GM12878 (cell line): ENCODE data around the gene OPRD1. TPM values are rescaled to one million over a fixed set of nuclear protein-coding genes. Genes with fewer than 3 reads are reported as not detected.

Source experiments
- ATAC-seq: fragments of 200-7000 bp; cut with Tn5 transposase; 3 replicates; pipeline ENCODE4 v1.9.1; 2020; ENCODE audit warnings: mild to moderate bottlenecking, moderate library complexity
- BruUV-seq: library from RNA; stranded (reverse); fragments of 400-500 nt; replicated peaks from 2 replicates; lab custom pipeline; 2021; lab: Mats Ljungman, UMichigan
- CTCF ChIA-PET: fragments of 300-600 bp; sonication (Branson Sonifier 250); formaldehyde crosslinking; extraction: SDS; loops from one replicate; lab custom pipeline; 2021; ENCODE audit warnings: inconsistent platforms; lab: Yijun Ruan, JAX
- POLR2A ChIA-PET: fragments of 350-600 bp; formaldehyde crosslinking; extraction: SDS; loops from one replicate; lab custom pipeline; 2021; ENCODE audit warnings: inconsistent platforms; lab: Charles Lee
- RAD21 ChIA-PET: fragments of 300-600 bp; sonication (Branson Sonifier 250); formaldehyde crosslinking; loops from one replicate; lab custom pipeline; 2023; ENCODE audit warnings: antibody characterized with exemption; ENCODE audit not compliant: unreplicated experiment; lab: Charles Lee
- SMC1A ChIA-PET: fragments of 300-600 bp; sonication (Branson Sonifier 250); formaldehyde crosslinking; loops from one replicate; lab custom pipeline; 2023; ENCODE audit not compliant: unreplicated experiment, uncharacterized antibody; lab: Charles Lee
- DNase-seq: peaks from one replicate; pipeline ENCODE4 v3.0.0-alpha.2; 2011; ENCODE audit warnings: low read depth, low spot score
- FAIRE-seq: peaks from 3 replicates; lab custom pipeline; 2011; peaks lifted over from hg19 to GRCh38; lab: Jason Lieb, UNC
- H2AFZ ChIP-seq: 2 replicates; pipeline ENCODE4 v1.6.0; 2011; ENCODE audit warnings: low read depth, low read length, control low read depth; ENCODE audit not compliant: control insufficient read depth
- H3K27ac ChIP-seq: 2 replicates; pipeline ENCODE4 v1.5.1; 2011; ENCODE audit warnings: control low read depth; ENCODE audit not compliant: control insufficient read depth, insufficient read depth
- H3K27me3 ChIP-seq, 2 experiments: replicated peaks in 1 of 2; 2 replicates each; pipeline versions ENCODE4 v1.6.0 to v1.6.1; 2011; ENCODE audit warnings: low read length in 1 of 2; ENCODE audit not compliant: control insufficient read depth in 2 of 2, insufficient read depth in 2 of 2
- H3K36me3 ChIP-seq, 2 experiments: 2 replicates each; pipeline ENCODE4 v1.5.1; 2011; ENCODE audit warnings: low read length in 1 of 2; ENCODE audit not compliant: control insufficient read depth in 2 of 2, insufficient read depth in 2 of 2
- H3K4me1 ChIP-seq: 2 replicates; pipeline ENCODE4 v1.6.1; 2011; ENCODE audit warnings: mild to moderate bottlenecking, low read length, moderate library complexity, mixed read lengths; ENCODE audit not compliant: control insufficient read depth, insufficient read depth
- H3K4me2 ChIP-seq: 2 replicates; pipeline ENCODE4 v1.6.0; 2011; ENCODE audit warnings: control low read depth; ENCODE audit not compliant: control insufficient read depth, insufficient read depth
- H3K4me3 ChIP-seq: fragments of 200-600 bp; sonication (generic); 2 replicates; pipeline ENCODE4 v1.5.1; 2016
- H3K79me2 ChIP-seq: 2 replicates; pipeline ENCODE4 v1.6.0; 2011; ENCODE audit warnings: low read length; ENCODE audit not compliant: control insufficient read depth, insufficient read depth
- H3K9ac ChIP-seq: 2 replicates; pipeline ENCODE4 v1.8.0; 2011; ENCODE audit warnings: low read length, control low read depth, mixed read lengths; ENCODE audit not compliant: control insufficient read depth, insufficient read depth
- H3K9me3 ChIP-seq: replicated peaks from 3 replicates; pipeline ENCODE4 v1.5.1; 2011; ENCODE audit warnings: mild to moderate bottlenecking, low read length; ENCODE audit not compliant: control insufficient read depth, insufficient read depth
- H4K20me1 ChIP-seq: 2 replicates; pipeline ENCODE4 v1.6.0; 2011; ENCODE audit not compliant: control insufficient read depth, insufficient read depth
- BHLHE40 ChIP-seq, 2 experiments: fragments of 450-650 bp in 1 of 2; IDR thresholded peaks; 2 replicates each; pipeline ENCODE4 v1.6.1; 2011 to 2017; ENCODE audit warnings: low read depth in 2 of 2, borderline replicate concordance in 1 of 2, improper control_type of control experiment in 1 of 2, low read length in 1 of 2, mild to moderate bottlenecking in 1 of 2
- EED ChIP-seq: sonication (generic); IDR thresholded peaks from 2 replicates; pipeline ENCODE4 v1.6.1; 2016; ENCODE audit warnings: antibody characterized with exemption, low read depth
- MYB ChIP-seq: fragments of 150-350 bp; IDR thresholded peaks from 2 replicates; pipeline ENCODE4 v1.6.1; 2014; ENCODE audit warnings: mild to moderate bottlenecking, low read depth, low read length, borderline replicate concordance
- MYC ChIP-seq: IDR thresholded peaks from 2 replicates; pipeline ENCODE4 v1.6.1; 2011; ENCODE audit warnings: mild to moderate bottlenecking, low read length, moderate library complexity, inconsistent platforms; ENCODE audit not compliant: insufficient read depth, insufficient replicate concordance, insufficient read length, severe bottlenecking
- PKNOX1 ChIP-seq: fragments of 450-650 bp; IDR thresholded peaks from 2 replicates; pipeline ENCODE4 v1.6.1; 2016; ENCODE audit warnings: mild to moderate bottlenecking
- RUNX3 ChIP-seq: IDR thresholded peaks from 2 replicates; pipeline ENCODE4 v1.6.1; 2012; ENCODE audit warnings: low read length, inconsistent platforms
- TARDBP ChIP-seq: IDR thresholded peaks from 2 replicates; pipeline ENCODE4 v1.6.1; 2016; ENCODE audit warnings: borderline replicate concordance
- ZNF384 ChIP-seq: IDR thresholded peaks from 2 replicates; pipeline ENCODE4 v1.6.1; 2012; ENCODE audit warnings: low read depth, mild to moderate bottlenecking, low read length, improper control_type of control experiment, borderline replicate concordance
- WGBS: methylation state at CpG from one replicate; pipeline ENCODE4 v1.1.6; 2016; ENCODE audit warnings: low lambda C conversion rate; ENCODE audit not compliant: insufficient replicate concordance, insufficient coverage; ENCODE audit errors: missing lambda C conversion rate; 5-methylcytosine and 5-hydroxymethylcytosine counted together
- in situ Hi-C: fragments of 300-500 bp; cut with MboI; formaldehyde crosslinking; loops from 9 replicates; pipeline ENCODE4 v1.14.3; 2018; ENCODE audit warnings: mixed read lengths
- intact Hi-C: fragments of 100-400 bp; cut with micrococcal nuclease; formaldehyde crosslinking; loops from one replicate; pipeline ENCODE4 v1.14.2; 2022; ENCODE audit not compliant: unreplicated experiment
- polyA plus RNA-seq, 11 experiments: library from polyadenylated mRNA; depleted of rRNA in 4 of 11; unstranded in 6 of 11; stranded (reverse) in 5 of 11; fragments of >200 nt; fragmentation: Nextera tagmentation in 4 of 11; fragmentation: Illumina TruSeq in 1 of 11; extraction: Ambion mirVana in 4 of 11; extraction: Trizol in 1 of 11; gene quantifications; 1 replicate in 1 of 11; 2 replicates in 10 of 11; pipeline versions ENCODE4 v1.2.1 to v1.2.3, GENCODE V29; 2011 to 2016; ENCODE audit warnings: inconsistent platforms in 2 of 11, missing spikeins in 2 of 11, low read depth in 1 of 11
- total RNA-seq, 4 experiments: library from RNA; depleted of rRNA in 3 of 4; stranded (reverse); fragments of >200 nt in 3 of 4; fragmentation: Illumina TruSeq in 1 of 4; extraction: Trizol in 1 of 4; gene quantifications; 2 replicates each; pipeline versions ENCODE4 v1.2.1 to v1.2.3, GENCODE V29; 2013 to 2021

The OPRD1 gene
- total and polyA plus RNA-seq, 10 of the 15 experiments (the other 5 are each of a cell fraction or from before 2014, with no cell fraction given): 0.02 TPM; not detected in 8

GRCh38 chr1:28915031-28915895 lies 103.3 kb downstream of the OPRD1 start:
- no TSS peak for BruUV-seq
- SMC1A ChIA-PET: interaction anchor here (1.0 to 3.3 kb wide), 5 partner anchors 12 to 118 kb away, joined by 3 to 12 read pairs (median 4); no protein-coding TSS in a partner anchor
- Histone ChIP-seq H3K9me3 (no peaks in the 10 kb centered on the region), H3K27me3 (no peaks in the 10 kb centered on the region), H3K4me1 (peaks cover 7% of the 10 kb centered on the region), H3K9ac (peak overlapping the region; percentile 32; the same call in 1 of the 2 replicates), H3K4me3 (peak overlapping the region; percentile 66), H3K79me2 (no peaks in the 10 kb centered on the region; the same call in 1 of the 2 replicates), H3K4me2 (peak overlapping the region; percentile 88)
- DNase-seq: no peak
- 9% methylated on average over 29 of the region's 32 CpGs for WGBS
- POLR2A ChIA-PET: interaction anchor here (0.6 to 3.7 kb wide), 4 partner anchors 11 to 161 kb away, joined by 5 to 19 read pairs (median 6); no protein-coding TSS in a partner anchor
- TF ChIP-seq ZNF384 (0 out of 2 replicates have a peak, but pooled peaks have one; percentile 17), TARDBP (0 out of 2 replicates have a peak, but pooled peaks have one; percentile 32), PKNOX1 (peak; percentile 25; the same call in 1 of the 2 replicates), MYB (no peak), RUNX3 (no peak), BHLHE40 (IDR thresholded peaks at IDR 0.05; ENCODE audit: borderline replicate concordance in 1 of 2, low read depth in 2 of 2, low read length in 1 of 2) (peak; percentile 19 to 63; a peak in 2 of 4 replicates), EED (0 out of 2 replicates have a peak, but pooled peaks have one; percentile 15), MYC (peak; percentile 63)
- TF ChIP-seq, all 136 proteins: peak for 6
- peak; percentile 31 for ATAC-seq
- H3K36me3 ChIP-seq: no peaks in the 10 kb centered on the region; a peak in 1 of 4 replicates
- intact Hi-C loops (loop anchor here (10.0 kb wide), 1 partner anchor 50 kb away; no protein-coding TSS in a partner anchor), in situ Hi-C loops (no loop called here)
- ChIA-PET RAD21 (interaction anchor here (0.6 to 2.7 kb wide), 5 partner anchors 11 to 1794 kb away, joined by 3 to 19 read pairs (median 4); partner anchors contain the start of gene SRSF4), CTCF (interaction anchor here (1.1 kb wide), 1 partner anchor 34 kb away, joined by 5 read pairs; no protein-coding TSS in a partner anchor)
- H3K27ac ChIP-seq: no peak overlapping the region
- peak; percentile 31 for FAIRE-seq
- peak overlapping the region; percentile 84 for H2AFZ ChIP-seq
- H4K20me1 ChIP-seq: no peaks in the 10 kb centered on the region
